Activated CD4-positive, alpha-beta memory T cell treated with anti-CD3 and anti-CD28 coated beads for 36 hours (primary cell): ENCODE results near the gene MORN1. TPM values are rescaled to one million over a fixed set of nuclear protein-coding genes. Genes with fewer than 3 reads are reported as not detected.

Source experiments
- total RNA-seq, 2 experiments: library from RNA; stranded (reverse); gene quantifications; one replicate each; pipeline ENCODE4 v1.2.3, GENCODE V29; 2021

Gene MORN1
- total RNA-seq, 2 experiments from 2014 or later = 5.4 to 6.3 TPM

Other genes with a start within 250 kb of the MORN1 start
- gene FAAP20, start 196.8 kb downstream of the MORN1 start, total RNA-seq = 10 to 100 TPM; 64.9 to 69.8 TPM
- gene SKI, start 163.2 kb downstream of the MORN1 start, total RNA-seq = 10 to 100 TPM; 28.3 to 28.9 TPM
- gene RER1, start 287 bp upstream of the MORN1 start, total RNA-seq = 100 to 1,000 TPM; 148 to 154 TPM
- gene PEX10, start 21.0 kb upstream of the MORN1 start, total RNA-seq = 10 to 100 TPM; 14.8 to 15.4 TPM
- 10 to 100 TPM in 1 of 2 experiments, 1 to 10 TPM in 1; 8.9 to 10.3 TPM for gene PLCH2, start 84.7 kb upstream of the MORN1 start, total RNA-seq
- 10 to 100 TPM; 42.6 to 45.1 TPM for gene PANK4, start 135.0 kb upstream of the MORN1 start, total RNA-seq
- gene HES5, start 138.7 kb upstream of the MORN1 start, total RNA-seq = under 1 TPM in 1 of 2 experiments, not detected in 1; 0.17 TPM
- gene TNFRSF14, start 164.8 kb upstream of the MORN1 start, total RNA-seq = 100 to 1,000 TPM; 145 to 152 TPM
- 10 to 100 TPM; 28.2 to 34.6 TPM for gene PRXL2B, start 195.2 kb upstream of the MORN1 start, total RNA-seq
- 1 to 10 TPM in 1 of 2 experiments, under 1 TPM in 1; 1.00 to 1.2 TPM for gene MMEL1, start 241.5 kb upstream of the MORN1 start, total RNA-seq